Forelimb muscle (tissue), 1 donor: ENCODE measurements around the gene TARDBP. TPM values are rescaled to one million over a fixed set of nuclear protein-coding genes. Genes with fewer than 3 reads are reported as not detected.
"Not testable (repeated sequence)": the region's sequence is repeated elsewhere in the genome, so short reads cannot be mapped to it uniquely, and the experiment has no call there.

Experiments
- DNase-seq: peaks from one replicate; pipeline ENCODE4 v3.0.0-alpha.2; 2013; ENCODE audit warnings: low read depth
- polyA plus RNA-seq: library from polyadenylated mRNA; unstranded; fragments of 120-200 nt; gene quantifications from one replicate; pipeline ENCODE4 v1.2.1, GENCODE V29; 2013; ENCODE audit not compliant: insufficient read length

Gene TARDBP
- 187 TPM for polyA plus RNA-seq

DNA sequence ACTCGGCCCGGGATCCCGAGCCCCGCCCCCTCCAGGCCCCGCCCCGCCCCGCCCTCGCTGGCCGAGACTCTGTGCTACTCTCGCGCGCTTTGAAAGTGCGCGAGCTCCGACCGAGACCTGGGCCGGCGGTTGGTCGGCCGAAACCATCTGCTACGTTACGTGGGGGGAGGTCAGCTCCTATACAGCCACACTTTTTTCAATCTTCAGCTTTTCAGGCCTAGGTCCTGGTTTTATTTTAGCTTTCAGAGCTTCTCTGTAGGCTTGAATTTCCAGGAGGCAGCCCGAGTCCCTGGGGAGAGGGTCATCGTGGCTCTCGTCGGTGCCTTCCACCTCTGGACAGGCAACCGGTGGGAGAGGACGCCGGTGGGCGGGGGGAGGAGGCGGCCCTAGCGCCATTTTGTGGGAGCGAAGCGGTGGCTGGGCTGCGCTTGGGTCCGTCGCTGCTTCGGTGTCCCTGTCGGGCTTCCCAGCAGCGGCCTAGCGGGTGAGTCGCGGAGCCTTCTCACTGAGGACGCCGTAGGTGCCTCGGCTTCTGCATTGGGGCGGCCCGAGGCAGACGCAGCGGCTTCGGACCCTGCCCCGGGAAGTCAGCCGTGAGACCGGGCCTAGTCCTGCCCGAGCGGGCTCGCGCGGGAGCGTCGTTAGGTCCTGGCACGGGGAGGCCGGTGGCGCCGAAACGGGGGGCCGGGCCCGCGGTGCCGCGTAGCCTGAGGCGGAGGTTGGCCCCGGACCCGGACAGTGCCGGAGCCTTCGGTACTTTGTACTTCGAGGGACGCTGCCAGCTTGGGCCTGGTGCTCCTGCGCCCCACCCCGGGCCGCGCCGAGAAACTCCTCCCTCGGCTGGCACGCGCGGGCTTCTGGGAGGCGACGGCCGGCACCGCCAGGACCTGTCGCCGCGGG is at the start of gene TARDBP:
Gene TARDBP, plus strand, starts transcription at position 395 of the 900 bp plus-strand sequence. CDS start 1,074 bp downstream, outside the sequence.
- DNase-seq: peak; percentile 71

DNA sequence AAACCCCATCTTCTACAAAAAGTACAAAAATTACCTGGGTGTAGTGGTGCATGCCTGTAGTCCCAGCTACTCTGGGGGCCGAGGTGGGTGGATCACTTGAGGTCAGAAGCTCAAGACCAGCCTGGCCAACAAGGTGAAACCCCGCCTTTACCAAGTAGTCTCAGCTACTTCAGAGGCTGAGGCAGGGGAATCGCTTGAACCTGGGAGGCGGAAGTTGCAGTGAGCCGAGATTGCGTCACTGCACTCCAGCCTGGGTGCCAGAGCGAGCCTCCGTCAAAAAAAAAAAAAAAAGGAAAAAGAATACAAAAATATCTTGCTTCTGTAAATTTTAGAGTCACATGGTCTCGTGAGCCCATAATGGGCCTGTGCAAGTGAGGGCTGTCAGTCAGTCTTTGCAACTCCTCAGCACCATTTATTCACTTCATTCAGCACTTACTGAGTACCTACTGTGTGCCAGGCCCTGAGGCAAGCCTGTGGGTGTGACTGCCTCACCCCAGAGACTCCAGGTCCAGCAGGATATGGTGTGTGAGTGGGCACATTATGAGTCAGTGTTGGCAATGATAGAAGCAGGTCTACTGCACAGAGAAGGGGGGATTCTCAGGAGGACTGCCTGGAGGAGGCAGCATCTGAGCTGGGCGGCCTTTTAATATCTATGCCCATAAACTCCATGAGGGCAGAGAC is 46.8 kb upstream of the TARDBP start:
- DNase-seq: no peak

DNA sequence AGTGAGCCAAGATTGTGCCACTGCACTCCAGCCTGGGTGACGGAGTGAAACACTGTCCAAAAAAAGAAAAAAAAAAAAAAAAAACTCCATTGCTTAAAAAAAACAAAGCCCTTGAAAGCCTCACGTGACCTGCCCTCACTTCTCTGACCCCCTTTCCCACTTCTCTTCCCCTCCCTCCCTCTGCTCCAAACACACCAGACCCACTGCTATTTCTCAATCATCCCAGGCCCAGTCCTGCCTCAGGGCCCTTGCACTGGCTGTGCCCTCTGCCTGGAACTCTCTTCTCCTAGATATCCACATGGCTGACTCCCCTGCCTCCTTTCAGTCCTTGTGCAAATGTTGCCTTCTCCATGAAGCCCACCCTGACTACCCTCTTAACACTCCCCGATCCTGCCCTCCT is 45.4 kb upstream of the TARDBP start:
- no peak for DNase-seq

DNA sequence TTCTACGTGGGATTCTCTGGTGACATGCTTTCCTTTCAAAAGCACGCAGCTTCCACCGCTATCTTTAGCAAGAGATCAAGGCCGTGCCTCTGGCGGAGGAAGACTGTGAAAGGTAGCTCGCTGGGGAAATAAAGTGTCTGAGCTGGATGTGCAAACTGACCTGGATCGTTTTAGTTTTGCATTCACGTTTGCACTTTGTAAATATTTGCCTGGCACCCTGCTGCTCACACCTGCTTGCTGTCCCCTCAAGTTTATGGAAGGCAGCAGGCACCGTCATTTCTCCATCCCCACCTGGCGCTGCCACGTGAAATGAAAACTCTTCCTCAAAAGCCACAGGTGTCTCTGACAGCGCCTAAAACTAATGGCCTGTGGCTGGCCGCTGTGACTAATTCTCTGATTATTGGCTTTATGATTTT is 44.0 kb upstream of the TARDBP start:
- no peak for DNase-seq

DNA sequence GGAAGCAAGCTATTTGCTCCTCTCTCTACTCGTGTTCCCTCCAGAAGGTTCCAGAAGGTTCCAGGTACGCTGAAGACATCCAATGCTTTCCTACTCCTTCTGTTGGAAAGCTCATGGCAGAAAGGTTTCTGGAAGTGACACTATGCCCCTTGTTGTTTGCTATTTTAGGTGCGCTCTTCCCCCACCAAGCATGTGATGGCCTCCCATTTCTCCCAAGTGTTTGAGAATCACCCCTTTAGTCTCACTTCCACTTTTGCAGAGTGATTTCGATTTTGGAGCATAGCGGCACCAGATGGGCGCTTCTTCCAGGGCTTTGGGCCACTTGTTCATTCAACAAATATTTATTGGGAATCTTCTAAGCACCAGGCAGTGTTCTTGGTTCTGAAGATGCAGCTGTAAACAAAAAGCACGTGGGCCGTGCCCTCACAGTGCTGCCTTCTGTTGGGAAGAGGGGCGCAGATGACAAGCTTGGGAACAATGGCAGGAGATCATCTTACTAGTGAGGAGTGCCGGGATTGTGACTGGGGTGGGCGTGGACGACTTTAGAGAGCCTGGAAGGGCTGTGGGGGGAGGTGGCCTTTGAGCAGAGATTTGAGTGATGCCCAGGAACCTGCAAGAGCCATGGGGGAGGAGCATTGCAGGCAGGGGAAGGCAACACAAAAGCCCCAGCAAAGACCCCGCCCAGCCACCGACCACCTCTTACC is 43.0 kb upstream of the TARDBP start:
- no peak for DNase-seq

DNA sequence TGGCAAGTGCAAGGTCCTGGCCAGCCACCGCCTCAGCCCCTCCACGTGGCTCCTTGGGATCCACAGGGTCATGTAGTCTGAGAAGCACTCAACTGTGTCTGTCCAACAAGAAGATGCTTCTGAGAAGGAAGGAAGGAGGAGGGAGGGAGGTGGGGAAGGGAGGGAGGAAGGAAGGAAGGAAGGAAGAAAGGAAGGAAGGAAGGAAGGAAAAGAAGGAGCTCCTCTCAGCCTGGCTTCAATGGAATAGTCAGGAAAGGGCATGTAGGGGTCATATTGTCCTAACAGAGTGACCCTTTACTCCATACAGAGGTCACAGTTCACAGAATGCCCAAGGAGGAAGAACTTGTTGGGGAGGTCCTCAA is 42.5 kb upstream of the TARDBP start:
- DNase-seq: no peak

DNA sequence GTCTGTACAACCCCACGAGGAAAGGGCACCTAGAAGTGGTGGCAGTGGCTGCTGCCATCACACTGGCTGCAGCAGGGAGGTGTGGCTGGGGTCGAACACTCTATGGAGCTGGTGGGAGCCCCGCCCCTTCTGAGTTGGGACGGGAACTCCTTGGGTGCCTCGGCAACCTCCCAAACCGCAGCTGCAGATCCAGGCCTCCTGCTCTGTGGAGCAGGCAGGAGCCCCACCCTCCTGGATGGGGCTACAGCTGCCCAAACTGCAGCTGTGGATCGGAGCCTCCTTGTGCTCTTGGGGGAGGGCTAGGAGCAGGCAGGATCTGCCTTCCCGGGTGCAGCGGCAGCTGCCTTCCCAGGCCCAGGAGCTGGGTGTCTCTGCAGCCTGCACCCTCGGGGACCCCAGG is 38.9 kb upstream of the TARDBP start:
- no peak for DNase-seq

DNA sequence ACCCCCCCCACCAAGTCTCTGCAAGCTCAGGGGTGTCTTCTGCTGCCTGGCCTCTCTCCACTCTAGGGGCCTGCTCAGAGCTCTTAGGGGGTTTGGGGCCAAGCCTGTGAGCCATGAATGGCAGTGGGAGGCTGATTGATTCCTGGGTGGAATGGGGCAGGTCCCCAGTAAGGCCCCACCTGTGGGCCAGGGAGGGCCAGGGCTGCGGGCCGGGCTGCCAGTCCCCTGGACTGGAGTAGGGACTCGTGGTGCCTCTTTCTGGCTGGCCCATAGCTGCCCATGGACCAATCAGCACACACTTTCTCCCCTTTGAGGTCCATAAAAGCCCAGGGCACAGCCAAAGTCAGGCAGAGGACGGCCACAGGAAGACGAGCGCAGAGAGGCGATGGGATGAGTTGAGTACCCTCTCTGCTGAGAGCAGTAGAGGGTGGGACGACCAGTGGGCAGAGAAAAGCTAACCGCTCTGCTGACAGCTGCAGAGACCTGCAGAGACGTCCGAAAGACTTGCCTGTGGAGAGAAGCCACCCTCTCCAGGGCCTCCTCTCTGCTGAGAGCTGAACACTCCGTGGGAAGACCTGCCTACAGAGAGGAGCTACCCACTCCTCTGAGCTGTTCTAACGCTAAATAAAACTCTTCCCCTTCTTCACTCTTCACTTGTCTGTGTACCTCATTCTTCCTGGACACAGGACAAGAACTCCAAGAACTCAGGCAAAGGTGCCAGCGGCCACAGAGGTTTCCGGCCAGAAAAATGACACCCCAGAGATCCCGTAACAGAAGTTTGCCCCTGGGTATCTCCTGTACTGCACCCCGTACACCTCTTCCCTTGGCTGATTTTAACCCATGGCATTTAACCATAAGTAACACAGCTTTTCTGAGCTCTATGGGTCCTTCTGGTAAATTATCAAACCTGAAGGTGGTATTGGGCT is 38.2 kb upstream of the TARDBP start:
- DNase-seq: no peak

DNA sequence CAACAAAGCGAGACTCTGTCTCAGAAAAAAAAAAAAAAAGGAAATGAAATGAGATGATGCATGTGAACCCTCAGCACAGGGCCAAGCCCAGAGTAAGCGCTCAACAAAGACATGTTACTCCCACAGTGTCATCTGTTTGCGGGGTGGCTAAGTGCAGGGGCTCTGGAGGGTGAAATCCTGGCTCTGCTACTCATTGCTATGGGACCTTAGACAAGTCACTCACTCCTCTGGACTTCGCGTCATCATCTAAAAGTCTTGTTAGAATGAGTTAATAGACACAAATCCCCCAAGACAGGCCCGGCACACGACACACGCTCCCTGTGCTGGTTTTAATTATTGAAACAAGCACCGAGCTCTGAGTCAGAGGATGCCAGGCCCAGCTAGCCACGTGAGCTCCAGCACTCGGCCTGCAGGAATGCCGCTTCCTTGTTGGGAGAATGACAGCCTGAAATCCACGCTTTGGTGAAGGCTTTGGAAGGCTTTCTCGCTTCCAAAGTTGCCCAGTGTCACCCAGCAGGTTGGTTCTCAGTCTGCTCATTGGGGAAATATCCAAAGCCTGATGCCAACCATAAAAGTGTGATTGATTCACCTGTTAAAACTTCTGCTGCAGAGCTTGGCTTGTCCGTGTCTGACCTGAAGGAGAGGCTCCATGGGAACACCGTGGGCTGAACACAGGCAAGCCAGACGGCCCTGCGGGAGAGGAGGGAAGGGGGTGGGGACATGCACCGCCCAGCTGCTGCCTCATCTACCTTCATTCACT is 36.7 kb upstream of the TARDBP start:
- DNase-seq: no peak

DNA sequence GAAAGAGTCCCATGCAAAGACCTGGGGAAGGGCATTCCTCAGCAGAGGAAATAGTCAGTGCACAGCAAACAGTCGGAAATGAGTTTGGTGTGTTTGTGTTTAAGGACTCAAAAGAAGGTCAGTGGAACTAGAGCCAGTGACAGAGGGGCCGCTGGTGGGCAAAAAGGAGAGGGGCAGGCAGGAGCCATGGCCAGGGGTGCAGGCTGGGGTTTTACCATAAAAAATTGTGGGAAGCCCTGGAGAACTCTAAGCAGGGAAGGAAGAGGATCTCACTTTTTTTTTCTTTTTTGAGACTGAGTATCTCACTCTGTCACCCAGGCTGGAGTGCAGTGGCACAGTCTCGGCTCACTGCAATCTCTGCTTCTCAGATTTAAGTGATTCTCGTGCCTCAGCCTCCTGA is 33.7 kb upstream of the TARDBP start:
- DNase-seq: no peak

DNA sequence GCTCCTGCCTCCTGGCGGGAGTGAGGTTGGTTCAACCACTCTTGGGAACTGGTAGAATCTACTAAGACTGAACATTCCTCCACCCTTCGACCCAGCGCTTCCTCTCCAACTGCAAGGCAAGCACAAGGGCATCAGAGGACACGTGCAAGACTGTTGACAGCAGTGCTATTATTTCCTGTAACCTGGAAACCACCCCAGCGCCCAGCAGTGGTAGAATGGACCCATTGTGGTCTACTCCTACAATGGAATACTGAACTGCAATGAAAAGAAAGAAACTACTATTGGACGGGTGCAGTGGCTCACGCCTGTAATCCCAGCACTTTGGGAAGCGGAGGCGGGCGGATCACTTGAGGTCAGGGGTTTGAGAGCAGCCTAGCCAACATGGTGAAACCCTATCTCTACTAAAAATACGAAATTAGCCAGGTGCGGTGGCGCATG is 33.0 kb upstream of the TARDBP start:
- no peak for DNase-seq

DNA sequence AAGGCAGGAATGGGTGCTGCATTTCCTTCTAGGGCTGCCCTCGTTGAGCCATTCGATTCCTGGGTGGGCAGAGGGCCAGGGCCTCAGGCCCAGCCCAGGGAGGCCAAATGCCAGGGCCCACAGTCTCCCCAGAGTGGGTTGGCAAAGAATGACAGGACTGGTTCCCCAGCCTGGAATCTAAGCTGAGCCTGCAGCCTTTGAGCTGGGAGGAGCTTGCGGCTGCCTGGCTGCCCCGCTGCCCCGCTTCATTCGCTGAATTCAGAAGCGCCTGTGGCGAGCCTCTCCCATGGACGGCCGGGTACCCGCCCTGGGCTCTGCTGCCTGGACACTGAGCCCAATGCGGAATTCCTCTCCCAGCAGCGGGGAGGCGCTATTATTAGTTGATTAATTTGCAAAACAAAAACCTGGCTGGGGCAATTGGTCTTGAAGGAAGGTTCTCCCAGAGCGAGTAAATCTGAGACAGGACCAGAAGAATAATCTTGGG is 32.3 kb upstream of the TARDBP start:
- no peak for DNase-seq

DNA sequence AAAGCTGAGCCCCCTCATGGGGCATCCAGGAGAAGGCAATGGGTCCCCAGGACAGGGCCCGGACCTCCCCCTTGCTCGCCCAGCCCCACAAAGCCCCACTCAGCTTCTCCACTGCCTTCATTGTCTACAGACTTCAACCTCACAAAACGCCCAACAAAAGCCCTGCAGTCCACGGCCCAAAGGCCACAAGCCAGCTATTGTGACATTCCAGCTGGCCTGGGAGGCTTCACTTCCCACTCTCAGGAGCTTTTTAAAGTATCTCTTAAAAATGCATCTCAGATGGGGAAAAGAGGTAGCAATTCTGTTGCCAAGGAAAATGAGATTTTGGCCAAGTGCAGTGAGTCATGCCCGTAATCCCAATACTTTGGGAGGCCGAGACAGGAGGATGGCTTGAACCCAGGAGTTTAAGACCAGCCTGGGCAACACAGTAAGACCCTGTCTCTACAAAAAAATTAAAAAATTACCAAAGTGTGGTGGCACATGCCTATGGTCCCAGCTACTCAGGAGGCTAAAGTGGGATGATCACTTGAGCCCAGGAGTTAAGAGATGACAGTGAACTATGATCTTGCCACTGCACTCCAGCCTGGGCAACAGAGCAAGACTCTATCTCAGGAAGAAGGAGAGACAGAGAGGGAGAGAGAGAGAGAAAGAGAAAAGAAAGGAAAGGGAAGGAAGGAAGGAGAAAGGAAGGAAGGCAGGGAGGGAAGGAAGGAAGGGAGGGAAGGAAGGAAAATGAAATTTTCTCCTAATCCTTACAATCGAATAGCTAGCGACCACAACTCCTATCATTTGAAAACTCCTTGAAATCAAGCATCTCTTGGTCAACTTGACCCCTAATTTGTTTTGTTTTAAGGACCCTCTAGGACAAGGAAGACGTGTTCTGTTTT is 31.4 kb upstream of the TARDBP start:
- no peak for DNase-seq

DNA sequence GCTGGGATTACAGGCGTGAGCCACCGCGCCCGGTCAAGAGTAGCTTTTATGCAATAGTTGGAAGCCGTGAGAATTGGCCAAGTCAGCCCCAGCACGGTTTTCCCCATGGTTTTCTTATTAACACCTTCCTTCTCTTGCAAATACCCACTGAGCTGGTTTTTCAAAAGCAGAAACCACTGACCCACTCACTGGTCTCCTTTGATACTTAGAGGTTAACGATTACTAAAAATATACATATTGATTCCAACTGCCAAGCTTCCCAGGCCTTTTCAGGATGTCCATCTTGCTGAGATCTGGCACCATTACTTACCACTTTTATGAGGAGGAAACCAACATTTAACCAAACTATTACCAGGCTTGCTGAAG is 25.9 kb upstream of the TARDBP start:
- no peak for DNase-seq

DNA sequence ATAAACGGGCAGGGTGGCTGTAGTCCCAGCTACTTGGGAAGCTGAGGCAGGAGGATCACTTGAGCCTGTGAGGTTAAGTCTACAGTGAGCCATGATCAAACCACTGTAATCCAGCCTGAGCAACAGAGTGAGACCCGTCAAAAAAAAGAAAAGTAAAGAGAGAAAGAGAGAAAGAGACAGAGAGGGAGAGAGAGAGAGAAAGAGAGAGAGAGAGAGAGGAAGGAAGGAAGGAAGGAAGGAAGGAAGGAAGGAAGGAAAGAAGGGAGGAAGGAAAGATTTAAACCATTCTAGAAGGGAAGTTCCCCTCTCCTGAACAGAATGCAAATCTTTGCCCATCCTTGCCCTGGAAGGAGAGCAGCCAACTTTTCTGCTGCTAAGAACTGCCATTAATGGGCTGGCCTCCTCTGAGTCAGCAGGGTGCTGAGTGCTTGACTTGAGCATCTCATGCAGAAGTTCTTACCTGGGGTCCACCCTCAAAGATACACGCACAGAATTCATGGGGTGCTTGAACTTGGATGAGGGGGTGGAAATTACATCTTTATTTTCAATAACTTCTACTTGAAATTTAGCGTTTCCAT is 24.5 kb upstream of the TARDBP start:
- DNase-seq: no peak

DNA sequence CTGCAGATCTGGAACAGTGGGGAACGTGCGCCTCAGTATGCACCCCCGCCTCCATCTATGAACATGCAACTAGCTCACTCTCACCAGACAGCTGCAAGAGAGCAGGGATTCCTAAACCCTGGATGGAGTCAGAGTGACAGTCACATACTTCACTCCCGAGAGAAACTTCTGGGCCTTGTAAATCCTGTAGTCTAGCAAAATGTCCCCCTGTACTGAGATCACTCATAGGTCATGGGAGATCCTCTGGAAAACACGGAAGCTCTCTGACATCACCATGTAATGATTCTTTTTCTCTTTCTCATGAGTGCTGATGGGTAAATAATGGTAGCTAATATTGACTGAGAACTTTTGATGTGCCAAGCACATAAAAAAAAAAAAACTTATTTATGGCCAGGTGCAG is 23.4 kb upstream of the TARDBP start:
- DNase-seq: no peak

DNA sequence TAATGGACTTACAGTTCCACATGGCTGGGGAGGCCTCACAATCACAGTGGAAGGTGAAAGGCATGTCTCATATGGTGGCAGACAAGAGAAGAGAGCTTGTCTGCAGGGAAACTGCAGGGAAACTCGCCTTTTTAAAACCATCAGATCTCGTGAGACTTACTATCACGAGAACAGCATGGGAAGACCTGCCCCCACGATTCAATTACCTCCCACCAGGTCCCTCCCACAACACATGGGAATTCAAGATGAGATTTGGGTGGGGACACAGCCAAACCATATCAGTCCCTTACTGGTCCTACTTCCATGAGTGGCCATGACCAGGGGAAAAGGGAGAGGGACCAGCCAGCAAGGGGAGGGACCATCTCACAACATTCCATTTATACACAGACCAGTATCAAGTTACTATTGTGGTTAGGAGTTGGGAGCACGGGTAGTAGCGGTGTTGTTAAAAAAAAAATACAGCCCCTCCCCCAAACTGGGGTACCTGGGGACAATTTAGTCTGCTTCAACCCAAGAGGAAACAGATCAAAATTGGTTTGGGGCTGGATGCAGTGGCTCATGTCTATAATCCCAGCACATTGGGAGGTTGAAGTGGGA is 22.4 kb upstream of the TARDBP start:
- DNase-seq: not testable (repeated sequence)

DNA sequence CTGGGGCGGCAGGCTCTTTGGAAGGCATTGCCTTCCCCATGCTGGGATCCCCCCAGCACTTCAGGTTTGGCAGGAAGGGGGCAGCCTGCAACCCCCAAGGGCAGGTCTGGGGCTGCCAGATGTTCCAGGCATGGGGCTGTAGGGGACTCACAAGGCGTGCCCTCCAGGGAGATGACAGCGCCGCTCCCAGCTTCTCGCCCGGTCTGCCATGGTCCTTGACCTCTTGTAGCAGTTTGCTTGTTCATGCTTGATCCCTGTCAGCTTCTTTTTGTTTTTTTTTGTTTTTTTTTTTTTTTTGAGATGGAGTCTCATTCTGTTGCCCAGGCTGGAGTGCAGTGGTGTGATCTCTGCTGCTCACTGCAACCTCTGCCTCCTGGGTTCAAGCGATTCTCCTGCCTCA is 21.6 kb upstream of the TARDBP start:
- DNase-seq: no peak

DNA sequence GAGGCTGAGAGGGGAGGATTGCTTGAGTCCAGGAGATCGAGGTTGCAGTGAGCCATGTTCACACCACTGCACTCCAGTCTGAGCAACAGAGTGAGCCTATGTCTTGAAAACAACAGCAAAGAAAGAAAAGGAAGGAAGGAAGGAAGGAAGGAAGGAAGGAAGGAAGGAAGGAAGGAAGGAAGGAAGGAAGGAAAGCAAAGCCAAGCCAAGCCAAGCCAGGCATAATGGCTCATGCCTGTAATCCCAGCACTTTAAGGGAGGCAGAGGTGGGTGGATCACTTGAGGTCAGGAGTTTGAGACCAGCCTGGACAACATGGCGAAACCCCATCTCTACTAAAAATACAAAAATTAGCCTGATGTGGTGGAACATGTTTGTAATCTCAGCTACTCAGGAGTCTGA is 20.4 kb upstream of the TARDBP start:
- DNase-seq: not testable (repeated sequence)
